Esophagus squamous epithelium (tissue), 4 donors: ENCODE data around the gene CACNG4.

Experiments used
- POLR2A ChIP-seq, 4 donors: fragments of 450-650 bp; IDR thresholded peaks; one replicate each; pipeline ENCODE4 v1.6.1; 2017; ENCODE audit warnings: antibody characterized with exemption in 4 of 4, mild to moderate bottlenecking in 4 of 4, moderate library complexity in 3 of 4
- TF ChIP-seq, protein P1 (sequence below), 6 experiments: fragments of 450-650 bp in 4 of 6; fragments of 200-600 bp in 2 of 6; sonication (generic) in 2 of 6; IDR thresholded peaks; one replicate each; pipeline ENCODE4 v1.5.1; 2016 to 2019; ENCODE audit warnings: antibody characterized with exemption in 6 of 6, mild to moderate bottlenecking in 4 of 6, moderate library complexity in 4 of 6

DNA sequence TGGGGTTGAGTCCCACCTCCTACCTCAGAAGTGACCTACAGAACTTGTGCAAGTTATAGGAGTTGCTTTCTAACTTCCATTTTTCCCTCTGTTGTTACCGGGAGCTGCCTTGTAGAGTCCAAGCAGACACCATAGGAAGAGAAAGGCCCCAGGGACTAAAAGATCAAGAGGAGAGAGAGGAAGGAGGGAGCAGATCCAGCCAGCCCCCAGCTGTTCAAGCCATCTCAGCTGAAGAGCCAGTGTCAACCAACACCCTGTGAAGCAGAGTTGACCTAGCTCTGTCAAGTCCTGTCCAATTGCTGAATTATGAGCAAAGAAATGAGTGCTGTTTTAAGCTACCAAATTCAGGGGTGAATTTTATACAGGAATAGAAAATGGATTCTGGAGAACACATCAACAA is 34.9 kb upstream of the CACNG4 start:
- TF ChIP-seq, protein P1, sequence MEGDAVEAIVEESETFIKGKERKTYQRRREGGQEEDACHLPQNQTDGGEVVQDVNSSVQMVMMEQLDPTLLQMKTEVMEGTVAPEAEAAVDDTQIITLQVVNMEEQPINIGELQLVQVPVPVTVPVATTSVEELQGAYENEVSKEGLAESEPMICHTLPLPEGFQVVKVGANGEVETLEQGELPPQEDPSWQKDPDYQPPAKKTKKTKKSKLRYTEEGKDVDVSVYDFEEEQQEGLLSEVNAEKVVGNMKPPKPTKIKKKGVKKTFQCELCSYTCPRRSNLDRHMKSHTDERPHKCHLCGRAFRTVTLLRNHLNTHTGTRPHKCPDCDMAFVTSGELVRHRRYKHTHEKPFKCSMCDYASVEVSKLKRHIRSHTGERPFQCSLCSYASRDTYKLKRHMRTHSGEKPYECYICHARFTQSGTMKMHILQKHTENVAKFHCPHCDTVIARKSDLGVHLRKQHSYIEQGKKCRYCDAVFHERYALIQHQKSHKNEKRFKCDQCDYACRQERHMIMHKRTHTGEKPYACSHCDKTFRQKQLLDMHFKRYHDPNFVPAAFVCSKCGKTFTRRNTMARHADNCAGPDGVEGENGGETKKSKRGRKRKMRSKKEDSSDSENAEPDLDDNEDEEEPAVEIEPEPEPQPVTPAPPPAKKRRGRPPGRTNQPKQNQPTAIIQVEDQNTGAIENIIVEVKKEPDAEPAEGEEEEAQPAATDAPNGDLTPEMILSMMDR (IDR thresholded peaks at IDR 0.05): no peak
- TF ChIP-seq POLR2A (IDR thresholded peaks at IDR 0.05): no peak
